ENCODE measurements around the gene SMIM30. TPM values are rescaled to one million over a fixed set of nuclear protein-coding genes. Genes with fewer than 3 reads are reported as not detected.
A peak's percentile ranks its signal among the peaks of the same experiment; 100 is the strongest.

Gene SMIM30
- total and polyA plus RNA-seq, 8 donors: 12.4 to 50.8 (median 22.5) TPM

DNA sequence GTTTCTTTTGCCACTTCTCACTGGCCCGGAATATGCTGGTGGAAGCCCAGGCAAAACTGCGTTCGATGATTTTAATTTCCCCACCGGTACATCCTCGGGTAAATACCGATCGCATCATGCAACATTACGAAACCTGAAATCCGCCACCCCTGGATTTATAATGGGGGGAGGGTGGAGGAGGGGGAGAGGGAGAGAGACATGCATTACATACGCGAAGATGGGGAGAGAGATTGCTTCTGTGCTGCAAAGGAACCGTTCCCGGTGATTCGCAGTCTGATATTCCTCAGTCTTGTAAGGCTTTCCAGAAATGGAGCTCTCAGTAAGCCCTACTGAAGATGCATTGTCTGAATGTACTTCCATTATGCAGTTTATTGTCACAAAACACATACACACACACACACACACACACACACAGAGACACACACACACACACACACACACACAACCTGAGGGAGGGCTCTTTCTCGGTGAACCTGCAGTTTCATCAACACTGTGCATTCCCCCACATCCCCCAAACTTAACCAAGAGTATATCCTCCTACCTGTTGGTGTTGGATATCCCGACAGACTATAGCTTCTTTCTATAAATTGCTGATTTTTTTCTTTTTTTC, 32.5 kb downstream of the SMIM30 start:
- TF ChIP-seq, protein P1, sequence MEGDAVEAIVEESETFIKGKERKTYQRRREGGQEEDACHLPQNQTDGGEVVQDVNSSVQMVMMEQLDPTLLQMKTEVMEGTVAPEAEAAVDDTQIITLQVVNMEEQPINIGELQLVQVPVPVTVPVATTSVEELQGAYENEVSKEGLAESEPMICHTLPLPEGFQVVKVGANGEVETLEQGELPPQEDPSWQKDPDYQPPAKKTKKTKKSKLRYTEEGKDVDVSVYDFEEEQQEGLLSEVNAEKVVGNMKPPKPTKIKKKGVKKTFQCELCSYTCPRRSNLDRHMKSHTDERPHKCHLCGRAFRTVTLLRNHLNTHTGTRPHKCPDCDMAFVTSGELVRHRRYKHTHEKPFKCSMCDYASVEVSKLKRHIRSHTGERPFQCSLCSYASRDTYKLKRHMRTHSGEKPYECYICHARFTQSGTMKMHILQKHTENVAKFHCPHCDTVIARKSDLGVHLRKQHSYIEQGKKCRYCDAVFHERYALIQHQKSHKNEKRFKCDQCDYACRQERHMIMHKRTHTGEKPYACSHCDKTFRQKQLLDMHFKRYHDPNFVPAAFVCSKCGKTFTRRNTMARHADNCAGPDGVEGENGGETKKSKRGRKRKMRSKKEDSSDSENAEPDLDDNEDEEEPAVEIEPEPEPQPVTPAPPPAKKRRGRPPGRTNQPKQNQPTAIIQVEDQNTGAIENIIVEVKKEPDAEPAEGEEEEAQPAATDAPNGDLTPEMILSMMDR (IDR thresholded peaks at IDR 0.05): no peak
- H3K36me3 ChIP-seq: no peaks in the 10 kb centered on the region
- no peaks in the 10 kb centered on the region for H3K27me3 ChIP-seq
- intact Hi-C loops (cut with DNase I): no loop called here
- peak overlapping the region in 2 of 4 donors; percentile 19 to 48 for H3K4me3 ChIP-seq
- DNase-seq (no peak), ATAC-seq (peak; percentile 13 to 33 (median 28)), FAIRE-seq (no peak)
- no peaks in the 10 kb centered on the region for H3K9me3 ChIP-seq
- 13 to 23% methylated on average over 16 of the region's 16 CpGs for WGBS, 2 donors
- H3K27ac ChIP-seq: no peak overlapping the region
- H3K4me1 ChIP-seq: no peaks in the 10 kb centered on the region

DNA sequence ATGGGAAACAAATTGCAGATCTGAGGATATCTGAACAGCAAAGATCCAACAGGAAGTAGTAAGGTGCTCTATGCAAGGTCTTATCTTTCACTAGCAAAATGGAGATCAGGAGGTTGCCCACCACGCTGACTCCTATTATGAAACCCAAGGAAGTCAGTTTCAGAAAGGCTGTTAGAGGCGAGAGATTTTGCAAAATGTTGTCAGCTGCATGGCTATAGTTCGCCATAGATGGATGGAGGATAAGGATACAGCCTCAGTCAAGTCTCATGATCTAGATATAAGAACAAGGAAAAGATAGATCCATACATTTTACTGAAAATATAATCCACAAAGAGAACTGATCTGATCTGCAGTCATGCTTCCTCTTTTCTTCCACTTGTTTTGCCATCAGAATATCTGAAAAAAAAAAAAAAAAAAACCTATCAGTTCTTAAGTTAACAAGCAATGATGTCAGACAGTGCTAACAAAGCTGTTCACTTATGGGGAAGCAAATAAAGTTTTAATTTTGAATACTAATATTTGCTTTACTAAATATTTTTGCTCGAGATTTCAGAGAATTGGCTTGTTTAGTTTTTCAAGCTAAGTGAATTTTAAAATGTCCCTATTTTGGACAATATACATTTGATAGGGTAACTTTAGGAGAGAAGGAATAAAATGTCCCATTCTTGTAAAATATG, 33.7 kb downstream of the SMIM30 start:
- FAIRE-seq: no peak
- TF ChIP-seq, protein P1 (IDR thresholded peaks at IDR 0.05): no peak
- no peak for DNase-seq
- H3K36me3 ChIP-seq: no peaks in the 10 kb centered on the region
- WGBS, 2 donors: 71 to 81% methylated on average over 4 of the region's 4 CpGs
- H3K27me3 ChIP-seq: no peaks in the 10 kb centered on the region
- H3K4me3 ChIP-seq: no peak overlapping the region
- no peaks in the 10 kb centered on the region for H3K9me3 ChIP-seq
- ATAC-seq: no peak
- intact Hi-C loops (cut with DNase I): no loop called here
- no peaks in the 10 kb centered on the region for H3K4me1 ChIP-seq
- H3K27ac ChIP-seq: no peak overlapping the region

GRCh38 chr7:113083816-113084495, 34.4 kb downstream of the SMIM30 start:
- Histone ChIP-seq H3K4me1 (no peaks in the 10 kb centered on the region), H3K36me3 (no peaks in the 10 kb centered on the region), H3K27ac (no peak overlapping the region), H3K9me3 (no peaks in the 10 kb centered on the region), H3K4me3 (no peak overlapping the region), H3K27me3 (no peaks in the 10 kb centered on the region)
- intact Hi-C loops (cut with DNase I): no loop called here
- TF ChIP-seq, protein P1 (IDR thresholded peaks at IDR 0.05): no peak
- no peak for ATAC-seq
- FAIRE-seq: no peak
- 77 to 86% methylated on average over 10 of the region's 10 CpGs for WGBS, 2 donors
- no peak for DNase-seq

DNA sequence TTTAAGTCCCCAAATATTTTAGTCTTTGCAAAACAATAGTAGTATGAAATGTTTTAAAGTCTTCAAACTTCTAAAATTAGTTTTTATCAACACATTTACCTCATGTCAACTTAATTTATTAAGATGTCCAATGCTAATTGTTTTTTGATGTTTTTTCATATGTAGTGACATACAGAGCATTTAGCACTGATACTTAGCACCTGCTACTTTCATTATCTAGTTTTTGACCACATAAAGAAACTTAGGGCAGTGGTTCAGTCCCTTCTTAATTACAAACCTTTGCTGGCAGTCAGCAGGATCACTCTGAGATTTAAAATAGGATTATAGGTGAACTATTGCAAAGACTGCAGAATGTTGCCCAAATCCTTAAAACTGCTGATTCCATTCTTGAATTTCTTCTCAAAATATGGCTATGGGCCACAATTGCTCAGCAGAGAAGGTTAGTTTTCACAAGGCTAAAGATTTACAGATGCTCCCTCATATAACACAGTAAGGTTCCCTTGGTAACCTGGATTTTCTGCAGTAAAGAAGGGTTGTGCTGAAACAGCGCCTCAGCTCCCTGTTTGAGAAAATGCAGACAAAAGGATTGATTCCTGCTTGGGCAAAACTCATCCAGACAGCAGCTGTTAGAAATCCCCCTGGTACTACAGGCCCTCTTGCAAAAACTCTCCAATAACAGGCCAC, 35.1 kb downstream of the SMIM30 start:
- DNase-seq (no peak), FAIRE-seq (no peak), ATAC-seq (no peak)
- no peaks in the 10 kb centered on the region for H3K27me3 ChIP-seq
- TF ChIP-seq, protein P1 (IDR thresholded peaks at IDR 0.05): no peak
- H3K9me3 ChIP-seq: no peaks in the 10 kb centered on the region
- intact Hi-C loops (cut with DNase I): no loop called here
- H3K4me1 ChIP-seq: no peaks in the 10 kb centered on the region
- WGBS, 2 donors: 83 to 86% methylated on average over 1 of the region's 1 CpG
- H3K36me3 ChIP-seq: no peaks in the 10 kb centered on the region
- H3K27ac ChIP-seq: no peak overlapping the region
- no peak overlapping the region for H3K4me3 ChIP-seq

Measured in pancreas (tissue), 10 donors.